ENCODE results near the gene TTLL5.
"Not testable (repeated sequence)": the region's sequence is repeated elsewhere in the genome, so short reads cannot be mapped to it uniquely, and the experiment has no call there.

TTLL5 gene

DNA sequence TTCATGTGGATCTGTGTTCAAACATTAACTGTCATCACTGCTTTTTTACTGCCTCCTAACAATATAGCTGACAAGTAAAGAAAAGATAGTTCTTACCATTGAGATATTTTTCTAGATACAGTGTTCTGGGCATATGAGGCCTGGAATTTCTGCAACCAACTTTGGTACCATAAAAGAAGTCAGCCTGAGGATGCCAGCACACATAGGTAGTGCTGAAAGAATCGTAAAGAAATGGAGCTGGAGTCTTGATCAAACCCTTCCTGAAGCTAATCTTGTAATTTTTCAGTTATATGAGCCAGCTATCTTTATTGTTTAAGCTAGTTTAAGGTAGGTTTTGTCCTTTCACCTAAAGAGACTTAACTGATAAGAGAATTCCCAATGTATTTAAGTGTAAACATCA is 11.7 kb upstream of the TTLL5 start:
- DNase-seq: no peak

- DNase-seq: no peak
Measured at GRCh38 chr14:75649773-75650172, 11.3 kb upstream of the TTLL5 start.

DNA sequence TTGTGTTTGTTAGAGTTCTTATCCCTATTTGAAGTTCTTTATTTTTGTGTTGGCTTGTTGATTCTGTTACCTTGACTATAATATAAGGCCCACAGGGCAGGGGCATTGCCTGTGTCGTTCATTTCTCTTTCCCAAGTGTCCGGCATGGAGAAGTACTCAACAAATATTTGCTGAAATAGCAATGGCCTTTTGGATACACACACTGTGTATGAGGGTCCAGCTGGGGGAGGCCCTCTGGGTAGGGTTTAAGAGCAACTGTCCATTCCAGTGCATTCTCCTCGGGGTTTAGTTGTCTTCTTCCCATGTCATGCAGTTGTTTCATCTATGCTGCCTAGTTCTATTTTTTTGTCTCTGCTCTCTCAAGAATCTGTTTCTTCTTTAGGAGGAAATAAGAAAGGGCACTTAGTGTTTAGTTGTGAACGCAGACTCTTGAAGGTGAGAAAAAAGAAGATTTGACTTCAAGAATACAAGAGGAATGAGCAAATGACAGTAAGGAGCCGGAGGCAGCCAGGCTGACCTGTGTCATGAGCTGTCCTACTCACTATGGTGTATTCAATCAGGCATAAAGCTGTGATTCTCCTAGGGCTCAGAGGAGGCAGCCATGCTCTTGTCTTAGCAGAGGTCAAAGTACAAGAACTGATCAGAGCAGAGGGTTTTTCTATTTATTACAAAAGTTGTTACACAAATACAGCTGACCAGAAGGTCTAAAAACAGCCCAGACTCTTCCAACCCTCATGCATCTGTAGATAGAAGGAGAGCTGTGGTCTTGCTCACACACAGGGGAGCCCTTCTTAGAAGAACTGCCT is 10.6 kb upstream of the TTLL5 start:
- DNase-seq: no peak

DNA sequence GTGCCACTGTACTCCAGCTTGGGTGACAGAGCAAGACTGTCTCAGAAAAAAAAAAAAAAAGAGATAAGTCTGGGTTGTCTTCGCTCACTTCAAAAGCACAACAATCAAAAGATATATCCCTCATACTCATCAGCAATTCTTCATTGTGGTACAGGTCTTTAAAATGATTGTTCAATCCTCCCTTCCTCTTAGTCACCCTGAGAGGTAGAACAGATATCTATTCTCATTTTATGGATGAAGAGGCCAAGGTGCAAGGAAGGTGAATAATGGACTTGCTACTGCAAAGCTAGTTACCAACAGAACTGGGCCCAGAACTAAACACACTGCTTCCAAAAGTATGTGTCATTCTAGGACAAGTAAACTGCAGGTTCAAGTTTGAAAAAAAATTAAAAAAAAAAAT is 7.5 kb upstream of the TTLL5 start:
- DNase-seq: no peak

GRCh38 chr14:75654127-75654732 is 6.8 kb upstream of the TTLL5 start:
- DNase-seq: peak; percentile 84

- no peak for DNase-seq
Measured at GRCh38 chr14:75655235-75655634, 5.8 kb upstream of the TTLL5 start.

DNA sequence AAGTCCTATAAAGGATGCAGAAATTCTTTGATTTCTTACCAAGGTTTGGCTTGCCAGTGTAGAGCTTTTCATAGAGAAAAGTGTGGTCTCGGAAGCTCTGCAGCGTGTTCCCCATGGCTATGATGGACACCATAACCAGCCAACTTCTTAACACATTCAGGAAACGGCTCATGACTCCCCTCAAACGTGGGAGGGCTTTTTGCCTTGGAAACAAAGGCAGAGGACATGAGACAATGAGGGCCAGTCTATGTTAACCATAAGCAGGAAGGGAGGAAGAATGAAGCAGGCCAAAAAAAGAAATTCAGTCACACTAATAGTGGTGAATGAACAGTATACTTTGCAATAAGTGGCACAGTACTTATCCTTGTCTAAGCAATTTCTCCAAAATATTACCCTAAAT is 3.7 kb upstream of the TTLL5 start:
- DNase-seq: no peak

- DNase-seq: no peak
Measured at GRCh38 chr14:75658957-75659356, 2.1 kb upstream of the TTLL5 start.

- no peak for DNase-seq
Measured at GRCh38 chr14:75660238-75660629, 812 bp upstream of the TTLL5 start.

DNA sequence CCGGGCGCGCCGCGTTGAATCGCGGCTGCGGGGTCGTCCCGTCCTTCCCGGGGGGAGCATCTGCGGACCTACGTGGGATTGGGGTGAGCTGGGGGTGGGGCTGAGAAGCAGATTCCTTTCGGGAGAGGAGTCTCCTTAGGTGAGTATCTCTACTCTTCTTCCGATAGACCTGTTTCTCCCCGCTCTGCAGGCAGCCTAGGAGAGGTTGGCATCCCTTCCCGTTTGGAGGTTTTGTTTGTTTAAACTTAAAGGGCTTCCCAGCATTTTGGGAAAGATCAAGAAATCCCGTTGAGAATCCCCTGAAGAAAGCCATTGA is 411 bp downstream of the TTLL5 start:
- no peak for DNase-seq

GRCh38 chr14:75662966-75663365 is 1.9 kb downstream of the TTLL5 start:
- DNase-seq: no peak

- no peak for DNase-seq
Measured at GRCh38 chr14:75667099-75667765, 6.2 kb downstream of the TTLL5 start.

DNA sequence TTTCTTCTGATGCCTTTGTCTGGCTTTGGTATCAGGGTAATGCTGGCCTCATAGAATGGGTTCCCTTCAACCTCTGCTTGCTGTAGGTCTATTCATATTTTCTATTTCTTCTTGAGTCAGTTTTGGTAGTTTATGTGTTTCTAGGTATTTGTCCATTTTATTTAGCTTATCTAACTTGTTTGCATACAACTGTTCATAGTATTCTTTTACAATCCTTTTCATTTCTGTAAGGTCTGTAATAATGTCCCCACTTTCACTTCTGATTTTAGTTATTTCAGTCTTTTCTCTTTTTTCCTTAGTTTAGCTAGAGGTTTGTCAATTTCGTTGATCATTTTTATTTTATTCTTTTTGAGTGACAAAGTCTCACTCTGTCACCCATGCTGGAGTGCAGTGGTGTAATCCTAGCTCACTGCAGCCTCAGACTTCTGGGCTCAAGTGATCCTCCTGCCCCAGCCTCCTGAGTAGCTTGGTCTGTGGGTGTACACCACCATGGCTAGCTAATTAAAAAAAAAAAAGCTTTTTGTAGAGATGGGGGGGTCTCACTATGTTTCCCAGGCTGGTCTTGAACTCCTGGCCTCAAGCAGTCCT is 11.7 kb downstream of the TTLL5 start:
- no peak for DNase-seq

DNA sequence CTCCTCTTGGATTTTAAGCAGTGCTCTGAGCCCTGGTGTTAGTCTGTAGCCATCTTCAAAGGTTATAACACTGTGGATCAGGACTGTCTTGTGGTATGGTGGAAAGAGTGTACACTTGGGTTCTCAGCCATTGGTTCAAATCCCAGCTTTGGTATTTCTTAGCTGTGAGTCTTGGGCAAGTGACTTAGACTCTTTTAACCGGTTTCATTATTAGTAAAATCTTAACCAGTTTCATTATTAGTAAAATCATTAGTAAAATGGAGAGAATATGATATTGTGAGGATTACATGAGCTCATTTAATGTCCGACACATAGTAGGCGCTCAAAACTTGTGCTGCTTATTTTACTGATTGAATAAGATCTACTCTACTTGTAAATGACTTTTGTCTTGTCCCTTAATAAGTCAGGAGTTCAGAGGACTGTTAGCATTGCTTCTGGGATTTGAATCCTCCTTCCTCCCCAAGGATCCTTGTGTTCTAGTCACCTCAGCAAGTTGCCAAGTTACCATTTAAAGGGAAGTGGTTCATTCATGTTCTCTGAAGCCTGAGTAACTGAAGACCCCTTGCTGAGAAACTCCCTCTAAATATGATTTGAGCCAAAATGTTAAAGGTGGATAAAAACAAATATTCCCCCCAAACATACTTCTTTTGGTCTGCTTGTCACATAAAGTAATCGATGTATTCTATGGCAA is 12.4 kb downstream of the TTLL5 start:
- DNase-seq: no peak

DNA sequence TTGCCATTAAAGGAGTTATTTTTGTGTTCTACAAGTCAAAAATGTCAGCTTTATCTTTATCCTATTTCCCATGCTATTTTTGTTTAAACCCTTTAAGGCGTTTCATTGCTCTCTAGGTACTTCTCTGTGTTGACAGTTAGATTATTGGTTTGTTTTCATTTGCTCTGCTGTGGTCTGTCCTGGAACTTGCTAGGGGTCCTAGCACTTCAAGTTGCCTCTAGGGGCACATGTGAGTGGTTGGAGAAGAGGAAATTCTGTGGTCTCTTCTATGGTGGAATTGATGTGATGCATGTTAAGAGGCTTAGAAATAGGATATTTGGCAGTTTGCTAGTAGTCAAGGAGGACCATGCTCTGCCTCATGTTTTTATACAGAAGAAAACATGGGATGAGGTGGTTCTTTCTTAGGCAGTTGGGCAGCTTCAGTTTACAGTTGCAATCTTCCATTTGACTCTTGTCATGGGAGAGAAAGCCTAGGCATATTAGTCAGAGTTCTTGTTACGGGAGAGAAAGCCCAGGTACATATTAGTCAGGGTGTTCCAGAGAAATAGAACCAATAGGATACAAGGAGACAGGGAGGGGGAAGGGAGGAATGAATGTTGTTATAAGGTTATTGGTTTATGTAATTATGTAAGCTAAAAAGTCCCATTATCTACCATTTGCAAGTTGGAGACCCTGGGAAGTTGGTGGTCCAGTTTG is 14.4 kb downstream of the TTLL5 start:
- DNase-seq: no peak

DNA sequence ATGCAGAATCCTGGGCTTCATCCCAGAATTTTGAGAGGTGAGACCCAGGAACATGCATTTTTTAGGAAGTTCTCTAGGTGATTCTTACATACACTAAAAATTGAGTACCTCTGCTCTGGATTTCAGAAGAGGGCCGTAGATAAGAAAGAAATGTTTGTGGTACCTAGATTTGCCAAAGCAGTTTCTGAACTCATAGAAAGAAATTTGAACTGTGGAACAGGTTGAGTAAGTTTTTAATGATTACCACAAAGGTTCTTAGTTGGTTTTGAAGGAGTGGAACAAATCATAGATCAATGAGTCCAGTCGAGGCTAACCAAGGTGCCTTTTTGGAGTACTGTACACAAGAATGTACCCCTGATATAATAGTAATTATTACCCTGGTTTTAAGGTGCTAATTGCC is 24.9 kb downstream of the TTLL5 start:
- no peak for DNase-seq

GRCh38 chr14:75689012-75689411 is 28.0 kb downstream of the TTLL5 start:
- DNase-seq: peak; percentile 83

DNA sequence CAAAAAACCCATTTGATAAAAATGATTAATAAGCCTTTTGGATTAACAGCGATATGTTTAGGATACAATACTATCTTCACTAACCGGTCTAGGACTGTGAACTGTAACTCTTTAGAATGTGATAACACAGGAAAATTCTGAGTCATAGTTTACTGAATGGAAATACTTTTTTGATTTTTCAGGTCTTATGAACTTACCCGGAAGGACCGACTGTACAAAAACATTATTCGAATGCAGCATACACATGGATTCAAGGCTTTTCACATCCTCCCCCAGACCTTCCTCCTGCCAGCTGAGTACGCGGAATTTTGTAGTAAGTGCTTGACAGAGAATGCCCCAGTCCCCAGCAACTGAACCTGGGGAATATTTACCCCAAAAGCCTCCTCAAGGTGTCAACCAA is 29.0 kb downstream of the TTLL5 start:
- DNase-seq: no peak

DNA sequence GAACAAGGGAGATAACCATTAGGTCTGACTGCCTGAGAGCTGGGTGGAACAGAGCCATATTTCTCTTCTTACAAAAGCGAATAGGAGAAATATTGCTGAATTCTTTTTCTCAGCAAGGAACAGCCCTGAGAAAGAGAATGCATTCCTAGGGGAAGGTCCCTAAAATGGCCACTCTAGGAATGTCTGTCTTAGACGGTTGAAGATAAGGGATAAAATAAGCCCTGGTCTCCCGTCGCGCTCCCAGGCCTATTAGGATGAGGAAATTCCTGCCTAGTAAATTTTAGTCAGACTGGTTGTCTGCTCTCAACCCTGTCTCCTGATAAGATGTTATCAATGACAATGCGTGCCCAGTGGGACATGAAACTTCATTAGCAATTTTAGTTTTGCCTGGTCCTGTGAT is 34.0 kb downstream of the TTLL5 start:
- DNase-seq: not testable (repeated sequence)

GRCh38 chr14:75697386-75697785 is 36.3 kb downstream of the TTLL5 start:
- no peak for DNase-seq

DNA sequence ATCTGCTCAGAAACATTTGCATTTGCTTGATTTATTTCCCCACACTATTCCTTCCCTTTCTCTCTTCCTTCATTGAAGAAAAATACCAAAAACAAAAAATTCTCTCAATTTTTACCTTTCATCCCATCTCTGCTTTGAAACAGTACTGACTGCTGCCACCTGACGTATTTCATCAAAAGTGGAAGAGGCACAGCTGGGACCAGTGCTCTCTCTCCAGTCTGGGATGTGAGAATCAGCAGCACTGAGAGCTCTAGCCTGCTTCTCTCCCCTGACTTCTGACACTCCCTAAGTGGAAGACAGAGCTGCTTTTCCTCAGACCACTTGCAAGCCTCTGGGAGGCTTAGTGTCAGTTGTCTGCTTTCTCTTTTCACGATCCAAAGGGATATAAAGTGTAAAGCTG is 36.9 kb downstream of the TTLL5 start:
- no peak for DNase-seq

- DNase-seq: no peak
Measured at GRCh38 chr14:75699331-75699730, 38.3 kb downstream of the TTLL5 start.

GRCh38 chr14:75700295-75700694 is 39.2 kb downstream of the TTLL5 start:
- DNase-seq: no peak

All from right hindlimb (tissue), 1 donor.